ENCODE measurements around the gene MTUS2.
"Not testable (repeated sequence)": the region's sequence is repeated elsewhere in the genome, so short reads cannot be mapped to it uniquely, and the experiment has no call there.

The MTUS2 gene

DNA sequence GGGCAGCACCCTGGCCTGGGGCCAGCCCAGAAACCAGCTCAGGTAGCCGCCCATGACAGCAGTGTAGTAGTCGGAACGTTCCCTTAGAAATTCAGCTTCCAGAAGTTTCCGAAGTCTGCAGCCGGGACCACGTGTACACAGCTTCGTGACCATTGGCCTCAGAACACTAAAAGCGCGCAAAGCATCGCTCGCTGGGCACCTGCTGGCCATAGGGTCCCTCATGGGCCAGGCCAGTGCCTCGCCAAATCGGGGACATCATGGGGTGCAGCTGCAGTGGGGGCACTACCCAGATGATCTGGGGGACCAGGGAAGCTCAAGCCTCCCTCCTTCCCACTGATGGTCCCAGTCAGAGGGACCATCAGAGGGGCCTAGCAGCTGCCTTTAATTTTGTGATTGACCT lies 384.5 kb downstream of the MTUS2 start:
- DNase-seq (no peak), ATAC-seq (ENCODE audit: insufficient read depth, low read depth) (no peak)
- Histone ChIP-seq H3K4me1 (ENCODE audit: insufficient read depth, low read length) (no peaks in the 10 kb centered on the region), H3K4me3 (ENCODE audit: low read depth in 1 of 2, low read length in 2 of 2) (no peak overlapping the region), H3K79me2 (ENCODE audit: insufficient read depth, low read length) (no peaks in the 10 kb centered on the region), H2AFZ (ENCODE audit: low read depth, low read length) (no peak overlapping the region), H3K9me3 (ENCODE audit: insufficient read depth, low read length, severe bottlenecking) (no peaks in the 10 kb centered on the region), H3K4me2 (ENCODE audit: insufficient read depth, low read length) (no peak overlapping the region), H4K20me1 (ENCODE audit: insufficient read depth, low read length) (no peaks in the 10 kb centered on the region), H3K27ac (ENCODE audit: low read length) (no peak overlapping the region), H3K27me3 (ENCODE audit: insufficient read depth, low read length, poor library complexity) (no peaks in the 10 kb centered on the region), H3K9ac (ENCODE audit: low read depth, low read length) (no peak overlapping the region), H3K36me3 (ENCODE audit: insufficient read depth, low read length) (no peaks in the 10 kb centered on the region)
- TF ChIP-seq EZH2 (IDR thresholded peaks at IDR 0.05; ENCODE audit: borderline replicate concordance, low read depth, low read length, severe bottlenecking), result no peak
- no peak for TF ChIP-seq CTCF (IDR thresholded peaks at IDR 0.05; ENCODE audit: borderline replicate concordance, extremely low read depth, low read length, poor library complexity, severe bottlenecking)

- H2AFZ ChIP-seq (ENCODE audit: low read depth, low read length), result 0 out of 2 replicates have a peak overlapping the region, but pooled peaks have one; percentile 27
- no peaks in the 10 kb centered on the region for H3K27me3 ChIP-seq (ENCODE audit: insufficient read depth, low read length, poor library complexity)
- H3K4me2 ChIP-seq (ENCODE audit: insufficient read depth, low read length), result no peak overlapping the region
- peaks cover 17% of the 10 kb centered on the region for H3K4me1 ChIP-seq (ENCODE audit: insufficient read depth, low read length)
- peak; percentile 48 for ATAC-seq (ENCODE audit: insufficient read depth, low read depth)
- no peaks in the 10 kb centered on the region for H3K36me3 ChIP-seq (ENCODE audit: insufficient read depth, low read length)
- H3K79me2 ChIP-seq (ENCODE audit: insufficient read depth, low read length), result no peaks in the 10 kb centered on the region
- no peak for TF ChIP-seq EZH2 (IDR thresholded peaks at IDR 0.05; ENCODE audit: borderline replicate concordance, low read depth, low read length, severe bottlenecking)
- H3K27ac ChIP-seq (ENCODE audit: low read length), result no peak overlapping the region
- H4K20me1 ChIP-seq (ENCODE audit: insufficient read depth, low read length), result no peaks in the 10 kb centered on the region
- DNase-seq, result no peak
- no peak overlapping the region for H3K4me3 ChIP-seq (ENCODE audit: low read depth in 1 of 2, low read length in 2 of 2)
- peaks cover 5% of the 10 kb centered on the region for H3K9me3 ChIP-seq (ENCODE audit: insufficient read depth, low read length, severe bottlenecking)
- no peak overlapping the region for H3K9ac ChIP-seq (ENCODE audit: low read depth, low read length)
Measured at GRCh38 chr13:29210676-29211075, 390.5 kb downstream of the MTUS2 start.

- peak overlapping the region; percentile 52 for H3K4me2 ChIP-seq (ENCODE audit: insufficient read depth, low read length)
Measured at GRCh38 chr13:29211162-29211561, 391.0 kb downstream of the MTUS2 start.

DNA sequence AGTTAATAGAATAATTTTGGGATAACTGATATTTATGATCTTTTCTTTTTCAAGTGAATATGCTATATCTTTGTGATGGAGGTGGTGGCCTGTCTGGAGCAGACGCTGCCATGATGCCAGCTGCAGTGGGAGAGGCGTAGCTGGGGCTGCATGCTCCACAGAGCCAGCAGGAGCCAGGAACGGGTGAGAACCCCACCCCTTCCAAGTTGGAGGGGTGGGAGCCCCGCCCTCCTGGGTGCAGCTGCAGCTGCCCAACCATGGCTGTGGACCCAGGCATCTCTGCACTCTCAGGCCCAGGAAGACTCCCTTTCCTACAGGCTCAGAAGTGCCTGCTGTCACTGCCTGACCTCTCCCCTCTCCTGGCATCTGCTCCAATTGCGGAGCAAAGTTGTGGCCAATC lies 402.3 kb downstream of the MTUS2 start:
- no peaks in the 10 kb centered on the region for H3K79me2 ChIP-seq (ENCODE audit: insufficient read depth, low read length)
- peak overlapping the region in 1 of 2 experiments; percentile 30; a peak in 2 of 4 replicates for H3K4me3 ChIP-seq (ENCODE audit: low read depth in 1 of 2, low read length in 2 of 2)
- no peaks in the 10 kb centered on the region for H3K4me1 ChIP-seq (ENCODE audit: insufficient read depth, low read length)
- no peaks in the 10 kb centered on the region for H3K27me3 ChIP-seq (ENCODE audit: insufficient read depth, low read length, poor library complexity)
- TF ChIP-seq CTCF (IDR thresholded peaks at IDR 0.05; ENCODE audit: borderline replicate concordance, extremely low read depth, low read length, poor library complexity, severe bottlenecking) (no peak), EZH2 (IDR thresholded peaks at IDR 0.05; ENCODE audit: borderline replicate concordance, low read depth, low read length, severe bottlenecking) (no peak)
- no peak overlapping the region for H3K27ac ChIP-seq (ENCODE audit: low read length)
- no peak overlapping the region for H3K9ac ChIP-seq (ENCODE audit: low read depth, low read length)
- peaks cover 44% of the 10 kb centered on the region for H3K9me3 ChIP-seq (ENCODE audit: insufficient read depth, low read length, severe bottlenecking)
- ATAC-seq (ENCODE audit: insufficient read depth, low read depth) (no peak), DNase-seq (no peak)
- H4K20me1 ChIP-seq (ENCODE audit: insufficient read depth, low read length), result no peaks in the 10 kb centered on the region
- no peak overlapping the region for H2AFZ ChIP-seq (ENCODE audit: low read depth, low read length)
- H3K36me3 ChIP-seq (ENCODE audit: insufficient read depth, low read length), result peaks cover 16% of the 10 kb centered on the region
- no peak overlapping the region for H3K4me2 ChIP-seq (ENCODE audit: insufficient read depth, low read length)

More at GRCh38 chr13:29211162-29211561, 391.0 kb downstream of the MTUS2 start:
- H3K27me3 ChIP-seq (ENCODE audit: insufficient read depth, low read length, poor library complexity); H3K79me2 ChIP-seq (ENCODE audit: insufficient read depth, low read length); H3K36me3 ChIP-seq (ENCODE audit: insufficient read depth, low read length); H3K9me3 ChIP-seq (ENCODE audit: insufficient read depth, low read length, severe bottlenecking); H4K20me1 ChIP-seq (ENCODE audit: insufficient read depth, low read length); H2AFZ ChIP-seq (ENCODE audit: low read depth, low read length): not testable (repeated sequence)
- Histone ChIP-seq H3K4me1 (ENCODE audit: insufficient read depth, low read length) (peaks cover 17% of the 10 kb centered on the region), H3K4me3 (ENCODE audit: low read depth in 1 of 2, low read length in 2 of 2) (peak overlapping the region in 1 of 2 experiments; percentile 50; a peak in 2 of 4 replicates), H3K27ac (ENCODE audit: low read length) (peak overlapping the region; percentile 89), H3K9ac (ENCODE audit: low read depth, low read length) (peak overlapping the region; percentile 54)
- DNase-seq (peak; percentile 59), ATAC-seq (ENCODE audit: insufficient read depth, low read depth) (peak; percentile 81)

All from DND-41 (cell line).